Fibroblast of lung (primary cell): ENCODE results near the gene HACE1. TPM values are rescaled to one million over a fixed set of nuclear protein-coding genes. Genes with fewer than 3 reads are reported as not detected.

ENCODE experiments used
- DNase-seq, 2 donors: peaks; one replicate each; pipeline versions ENCODE4 v3.0.0 to v3.0.0-alpha.2; 2010; ENCODE audit warnings: low read depth in 2 of 2
- H2AFZ ChIP-seq: 2 replicates; pipeline ENCODE4 v1.5.1; 2012; ENCODE audit warnings: low read length, control low read depth, inconsistent platforms
- H3K27ac ChIP-seq: 2 replicates; pipeline ENCODE4 v1.5.1; 2011; ENCODE audit warnings: low read length, control low read depth; ENCODE audit not compliant: insufficient read depth
- H3K27me3 ChIP-seq: 2 replicates; pipeline ENCODE4 v1.5.1; 2011; ENCODE audit warnings: mild to moderate bottlenecking, low read length; ENCODE audit not compliant: control insufficient read depth, insufficient read depth
- H3K36me3 ChIP-seq: 2 replicates; pipeline ENCODE4 v1.5.1; 2011; ENCODE audit warnings: low read length; ENCODE audit not compliant: control insufficient read depth, insufficient read depth
- H3K4me1 ChIP-seq: 2 replicates; pipeline ENCODE4 v1.5.1; 2011; ENCODE audit warnings: low read length; ENCODE audit not compliant: control insufficient read depth, insufficient read depth; ENCODE audit errors: extremely low read depth
- H3K4me2 ChIP-seq: 2 replicates; pipeline ENCODE4 v1.5.1; 2011; ENCODE audit warnings: low read length, control low read depth; ENCODE audit not compliant: insufficient read depth; ENCODE audit errors: extremely low read depth
- H3K4me3 ChIP-seq, 4 experiments: fragments of 200-600 bp in 1 of 4; sonication (generic) in 1 of 4; replicated peaks in 1 of 4; 2 replicates each; pipeline ENCODE4 v1.5.1; 2011 to 2016; ENCODE audit warnings: low read length in 4 of 4, low read depth in 3 of 4, mild to moderate bottlenecking in 3 of 4, control low read depth in 2 of 4, inconsistent platforms in 1 of 4, mixed read lengths in 1 of 4; ENCODE audit not compliant: insufficient read depth in 1 of 4; ENCODE audit errors: control extremely low read depth in 1 of 4
- H3K79me2 ChIP-seq: 2 replicates; pipeline ENCODE4 v1.5.1; 2012; ENCODE audit warnings: mild to moderate bottlenecking, low read length, inconsistent platforms; ENCODE audit not compliant: control insufficient read depth, insufficient read depth
- H3K9ac ChIP-seq: 2 replicates; pipeline ENCODE4 v1.5.1; 2011; ENCODE audit warnings: mild to moderate bottlenecking, low read length, control low read depth; ENCODE audit not compliant: insufficient read depth
- H3K9me3 ChIP-seq: 2 replicates; pipeline ENCODE4 v1.5.1; 2012; ENCODE audit warnings: low read depth, low read length; ENCODE audit not compliant: control insufficient read depth, insufficient read depth
- H4K20me1 ChIP-seq: 2 replicates; pipeline ENCODE4 v1.5.1; 2011; ENCODE audit warnings: low read length; ENCODE audit not compliant: control insufficient read depth, insufficient read depth; ENCODE audit errors: extremely low read depth
- CTCF ChIP-seq, 2 donors: IDR thresholded peaks in 1 of 2; conservative IDR thresholded peaks in 1 of 2; 1 replicate in 1 of 2; 2 replicates in 1 of 2; pipeline ENCODE4 v1.5.1; 2011 to 2012; ENCODE audit warnings: low read length in 2 of 2, control low read depth in 1 of 2, inconsistent platforms in 1 of 2, low read depth in 1 of 2, mild to moderate bottlenecking in 1 of 2
- EZH2 ChIP-seq: IDR thresholded peaks from 2 replicates; pipeline ENCODE4 v1.5.1; 2012; ENCODE audit warnings: low read length, control low read depth, mild to moderate bottlenecking; ENCODE audit errors: missing control alignments
- polyA plus RNA-seq, 2 donors: library from polyadenylated mRNA; depleted of rRNA in 1 of 2; stranded (reverse) in 1 of 2; unstranded in 1 of 2; fragments of >200 nt; gene quantifications; 2 replicates each; pipeline ENCODE4 v1.2.1, GENCODE V29; 2011 to 2012; ENCODE audit warnings: missing spikeins in 1 of 2
- total RNA-seq: library from RNA; depleted of rRNA; stranded (reverse); fragments of >200 nt; gene quantifications from 2 replicates; pipeline ENCODE4 v1.2.1, GENCODE V29; 2014

Gene HACE1
- total and polyA plus RNA-seq, 2 donors (not counting 1 experiment from before 2014, with no cell fraction given): 10.8 to 26.3 TPM

GRCh38 chr6:104796031-104796785 lies 63.5 kb downstream of the HACE1 start:
- Histone ChIP-seq H3K4me1 (no peaks in the 10 kb centered on the region), H2AFZ (no peak overlapping the region), H3K4me3 (no peak overlapping the region), H3K79me2 (no peaks in the 10 kb centered on the region), H3K36me3 (no peaks in the 10 kb centered on the region), H3K27ac (no peak overlapping the region), H4K20me1 (no peaks in the 10 kb centered on the region), H3K27me3 (no peaks in the 10 kb centered on the region), H3K9me3 (no peaks in the 10 kb centered on the region), H3K4me2 (no peak overlapping the region), H3K9ac (no peak overlapping the region)
- TF ChIP-seq CTCF (conservative IDR thresholded peaks at IDR 0.05 in 1 of 2, IDR thresholded peaks at IDR 0.05 in 1 of 2; ENCODE audit: low read depth in 1 of 2, low read length in 2 of 2) (no peak), EZH2 (no peak)
- DNase-seq: no peak

DNA sequence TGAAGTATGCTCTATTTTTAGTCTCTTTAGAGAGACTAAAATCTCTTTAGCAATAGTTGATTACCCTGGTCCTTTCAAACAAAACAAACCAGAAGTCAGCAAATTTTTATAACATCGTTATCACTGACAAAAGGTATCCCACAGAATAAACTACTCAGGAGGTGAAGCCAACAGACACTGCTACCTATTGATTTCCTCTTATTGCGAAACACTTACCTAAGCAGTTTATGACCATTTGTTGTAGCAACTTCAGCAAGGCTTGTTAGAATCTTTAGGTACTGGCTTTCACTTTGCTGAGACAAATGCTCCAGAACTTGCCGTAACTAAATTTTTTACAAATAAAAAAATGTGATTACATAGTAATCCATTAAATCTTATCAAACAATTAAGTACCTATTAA lies 64.4 kb downstream of the HACE1 start:
- H3K4me3 ChIP-seq: no peak overlapping the region
- H3K4me2 ChIP-seq: no peak overlapping the region
- no peak overlapping the region for H3K27ac ChIP-seq
- no peak overlapping the region for H2AFZ ChIP-seq
- H3K79me2 ChIP-seq: no peaks in the 10 kb centered on the region
- no peak for TF ChIP-seq CTCF (conservative IDR thresholded peaks at IDR 0.05 in 1 of 2, IDR thresholded peaks at IDR 0.05 in 1 of 2; ENCODE audit: low read depth in 1 of 2, low read length in 2 of 2)
- TF ChIP-seq EZH2: no peak
- no peaks in the 10 kb centered on the region for H3K36me3 ChIP-seq
- H4K20me1 ChIP-seq: no peaks in the 10 kb centered on the region
- H3K9me3 ChIP-seq: no peaks in the 10 kb centered on the region
- DNase-seq: no peak
- no peaks in the 10 kb centered on the region for H3K4me1 ChIP-seq
- no peaks in the 10 kb centered on the region for H3K27me3 ChIP-seq
- H3K9ac ChIP-seq: no peak overlapping the region

DNA sequence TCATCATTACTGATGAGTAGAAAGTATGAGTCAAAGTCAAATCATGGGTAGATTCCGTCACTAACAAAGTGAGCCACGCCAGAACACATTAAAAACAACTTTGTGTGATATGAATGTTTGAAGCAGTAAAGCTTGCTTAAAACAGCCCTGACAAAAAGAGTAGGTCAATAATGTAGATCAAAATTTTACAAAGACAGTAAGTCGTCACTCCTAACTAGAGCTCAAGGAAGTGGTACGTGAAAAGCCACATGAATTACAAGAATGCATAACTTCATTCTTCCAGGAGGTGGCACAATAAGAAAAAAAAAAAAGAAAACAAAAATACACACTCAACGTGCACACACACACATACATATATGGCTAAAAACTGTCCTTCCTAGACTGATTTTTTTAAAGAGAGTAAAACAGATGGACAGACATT lies 69.9 kb downstream of the HACE1 start:
- no peaks in the 10 kb centered on the region for H3K36me3 ChIP-seq
- H2AFZ ChIP-seq: no peak overlapping the region
- DNase-seq: peak; percentile 58 to 78
- H3K4me3 ChIP-seq: no peak overlapping the region
- H3K9ac ChIP-seq: no peak overlapping the region
- peak overlapping the region; percentile 20 for H3K4me2 ChIP-seq
- no peak overlapping the region for H3K27ac ChIP-seq
- H3K4me1 ChIP-seq: peaks cover 2% of the 10 kb centered on the region
- H3K27me3 ChIP-seq: no peaks in the 10 kb centered on the region
- no peaks in the 10 kb centered on the region for H3K9me3 ChIP-seq
- H4K20me1 ChIP-seq: no peaks in the 10 kb centered on the region
- TF ChIP-seq EZH2: no peak
- no peak for TF ChIP-seq CTCF (conservative IDR thresholded peaks at IDR 0.05 in 1 of 2, IDR thresholded peaks at IDR 0.05 in 1 of 2; ENCODE audit: low read depth in 1 of 2, low read length in 2 of 2)
- H3K79me2 ChIP-seq: no peaks in the 10 kb centered on the region
